Measurements from ENCODE around the gene CRX. TPM values are rescaled to one million over a fixed set of nuclear protein-coding genes. Genes with fewer than 3 reads are reported as not detected.

CRX gene
- total and polyA plus RNA-seq, 5 donors from 2014 or later = not detected

GRCh38 chr19:47824396-47824795 lies 2.7 kb downstream of the CRX start:
- Mint-ChIP-seq H3K4me1 (peaks cover 0 to 3% (median 0%) of the 10 kb centered on the region in 4 donors), H3K36me3 (no peaks in the 10 kb centered on the region), H3K27me3 (peaks cover 34% of the 10 kb centered on the region), H3K4me3 (no peak overlapping the region), H3K9me3 (peaks cover 0 to 5% (median 0%) of the 10 kb centered on the region in 7 donors), H3K27ac (no peak overlapping the region)
- Histone ChIP-seq H3K9me3 (ENCODE audit: control insufficient read depth in 2 of 2, low read length in 2 of 2) (peaks cover 0 to 3% of the 10 kb centered on the region in 2 experiments), H3K27me3 (ENCODE audit: control insufficient read depth, insufficient read depth, low read length) (peaks cover 2% of the 10 kb centered on the region), H3K36me3 (ENCODE audit: control insufficient read depth, insufficient read depth, low read length) (no peaks in the 10 kb centered on the region), H3K4me1 (ENCODE audit: control insufficient read depth, insufficient read depth, low read length, poor library complexity, severe bottlenecking) (no peaks in the 10 kb centered on the region), H3K4me3 (ENCODE audit: low read depth, low read length) (no peak overlapping the region), H3K27ac (ENCODE audit: insufficient read depth, low read length, poor library complexity, severe bottlenecking) (no peak overlapping the region)
- DNase-seq = no peak
- no peak for ATAC-seq (ENCODE audit: low read depth in 2 of 2)

- Histone ChIP-seq H3K27me3 (ENCODE audit: control insufficient read depth, insufficient read depth, low read length) (no peaks in the 10 kb centered on the region), H3K4me1 (ENCODE audit: control insufficient read depth, insufficient read depth, low read length, poor library complexity, severe bottlenecking) (no peaks in the 10 kb centered on the region), H3K36me3 (ENCODE audit: control insufficient read depth, insufficient read depth, low read length) (no peaks in the 10 kb centered on the region), H3K27ac (ENCODE audit: insufficient read depth, low read length, poor library complexity, severe bottlenecking) (no peak overlapping the region), H3K9me3 (ENCODE audit: control insufficient read depth in 2 of 2, low read length in 2 of 2) (peaks cover 0 to 3% of the 10 kb centered on the region in 2 experiments), H3K4me3 (ENCODE audit: low read depth, low read length) (no peak overlapping the region)
- Mint-ChIP-seq H3K27me3 (peaks cover 25% of the 10 kb centered on the region), H3K36me3 (no peaks in the 10 kb centered on the region), H3K9me3 (peaks cover 0 to 5% (median 0%) of the 10 kb centered on the region in 7 donors), H3K27ac (no peak overlapping the region), H3K4me1 (no peaks in the 10 kb centered on the region), H3K4me3 (no peak overlapping the region)
- DNase-seq (no peak), ATAC-seq (ENCODE audit: low read depth in 2 of 2) (no peak)
These were observed 5.1 kb downstream of the CRX start for GRCh38 chr19:47826800-47827199.

GRCh38 chr19:47832723-47833122 lies 11.0 kb downstream of the CRX start:
- no peak overlapping the region for H3K27ac ChIP-seq (ENCODE audit: insufficient read depth, low read length, poor library complexity, severe bottlenecking)
- ATAC-seq (ENCODE audit: low read depth in 2 of 2) (no peak), DNase-seq (no peak)
- H3K27me3 ChIP-seq (ENCODE audit: control insufficient read depth, insufficient read depth, low read length) = no peaks in the 10 kb centered on the region
- no peaks in the 10 kb centered on the region for H3K4me1 Mint-ChIP-seq
- H3K27me3 Mint-ChIP-seq = peaks cover 5% of the 10 kb centered on the region
- H3K4me1 ChIP-seq (ENCODE audit: control insufficient read depth, insufficient read depth, low read length, poor library complexity, severe bottlenecking) = no peaks in the 10 kb centered on the region
- H3K9me3 ChIP-seq (ENCODE audit: control insufficient read depth in 2 of 2, low read length in 2 of 2) = no peaks in the 10 kb centered on the region
- no peak overlapping the region for H3K4me3 ChIP-seq (ENCODE audit: low read depth, low read length)
- H3K36me3 Mint-ChIP-seq = no peaks in the 10 kb centered on the region
- no peak overlapping the region for H3K4me3 Mint-ChIP-seq
- no peaks in the 10 kb centered on the region for H3K36me3 ChIP-seq (ENCODE audit: control insufficient read depth, insufficient read depth, low read length)
- H3K27ac Mint-ChIP-seq = no peak overlapping the region
- H3K9me3 Mint-ChIP-seq = no peaks in the 10 kb centered on the region

GRCh38 chr19:47836038-47836437 lies 14.3 kb downstream of the CRX start:
- no peaks in the 10 kb centered on the region for H3K9me3 Mint-ChIP-seq
- no peak for DNase-seq
- Histone ChIP-seq H3K9me3 (ENCODE audit: control insufficient read depth in 2 of 2, low read length in 2 of 2) (no peaks in the 10 kb centered on the region), H3K4me1 (ENCODE audit: control insufficient read depth, insufficient read depth, low read length, poor library complexity, severe bottlenecking) (no peaks in the 10 kb centered on the region), H3K27ac (ENCODE audit: insufficient read depth, low read length, poor library complexity, severe bottlenecking) (no peak overlapping the region), H3K27me3 (ENCODE audit: control insufficient read depth, insufficient read depth, low read length) (no peaks in the 10 kb centered on the region), H3K36me3 (ENCODE audit: control insufficient read depth, insufficient read depth, low read length) (no peaks in the 10 kb centered on the region), H3K4me3 (ENCODE audit: low read depth, low read length) (no peak overlapping the region)
- no peaks in the 10 kb centered on the region for H3K4me1 Mint-ChIP-seq
- no peak overlapping the region for H3K4me3 Mint-ChIP-seq
- no peak overlapping the region for H3K27ac Mint-ChIP-seq
- no peaks in the 10 kb centered on the region for H3K27me3 Mint-ChIP-seq
- ATAC-seq (ENCODE audit: low read depth in 2 of 2) = no peak
- no peaks in the 10 kb centered on the region for H3K36me3 Mint-ChIP-seq

GRCh38 chr19:47839411-47839810 lies 17.7 kb downstream of the CRX start:
- no peaks in the 10 kb centered on the region for H3K4me1 ChIP-seq (ENCODE audit: control insufficient read depth, insufficient read depth, low read length, poor library complexity, severe bottlenecking)
- no peak overlapping the region for H3K4me3 ChIP-seq (ENCODE audit: low read depth, low read length)
- no peaks in the 10 kb centered on the region for H3K36me3 ChIP-seq (ENCODE audit: control insufficient read depth, insufficient read depth, low read length)
- no peak overlapping the region for H3K27ac Mint-ChIP-seq
- H3K9me3 ChIP-seq (ENCODE audit: control insufficient read depth in 2 of 2, low read length in 2 of 2) = no peaks in the 10 kb centered on the region
- peaks cover 10% of the 10 kb centered on the region for H3K27me3 Mint-ChIP-seq
- DNase-seq = no peak
- no peaks in the 10 kb centered on the region for H3K9me3 Mint-ChIP-seq
- no peaks in the 10 kb centered on the region for H3K36me3 Mint-ChIP-seq
- H3K4me1 Mint-ChIP-seq = peaks cover 0 to 2% (median 0%) of the 10 kb centered on the region in 4 donors
- no peak overlapping the region for H3K4me3 Mint-ChIP-seq
- ATAC-seq (ENCODE audit: low read depth in 2 of 2) = no peak
- no peaks in the 10 kb centered on the region for H3K27me3 ChIP-seq (ENCODE audit: control insufficient read depth, insufficient read depth, low read length)
- no peak overlapping the region for H3K27ac ChIP-seq (ENCODE audit: insufficient read depth, low read length, poor library complexity, severe bottlenecking)

- Mint-ChIP-seq H3K36me3 (no peaks in the 10 kb centered on the region), H3K27me3 (peaks cover 10% of the 10 kb centered on the region)
- DNase-seq = no peak
These were observed 18.2 kb downstream of the CRX start for GRCh38 chr19:47839913-47840312.

GRCh38 chr19:47842941-47843340 lies 21.2 kb downstream of the CRX start:
- Histone ChIP-seq H3K27ac (ENCODE audit: insufficient read depth, low read length, poor library complexity, severe bottlenecking) (no peak overlapping the region), H3K9me3 (ENCODE audit: control insufficient read depth in 2 of 2, low read length in 2 of 2) (no peaks in the 10 kb centered on the region), H3K27me3 (ENCODE audit: control insufficient read depth, insufficient read depth, low read length) (no peaks in the 10 kb centered on the region), H3K4me1 (ENCODE audit: control insufficient read depth, insufficient read depth, low read length, poor library complexity, severe bottlenecking) (no peaks in the 10 kb centered on the region), H3K36me3 (ENCODE audit: control insufficient read depth, insufficient read depth, low read length) (no peaks in the 10 kb centered on the region), H3K4me3 (ENCODE audit: low read depth, low read length) (no peak overlapping the region)
- Mint-ChIP-seq H3K4me1 (peaks cover 0 to 2% (median 0%) of the 10 kb centered on the region in 4 donors), H3K27me3 (peaks cover 21% of the 10 kb centered on the region), H3K36me3 (no peaks in the 10 kb centered on the region), H3K9me3 (no peaks in the 10 kb centered on the region), H3K4me3 (no peak overlapping the region), H3K27ac (no peak overlapping the region)
- ATAC-seq (ENCODE audit: low read depth in 2 of 2) (no peak), DNase-seq (no peak)

More at GRCh38 chr19:47839913-47840312, 18.2 kb downstream of the CRX start:
- Histone ChIP-seq H3K36me3 (ENCODE audit: control insufficient read depth, insufficient read depth, low read length) (no peaks in the 10 kb centered on the region), H3K4me3 (ENCODE audit: low read depth, low read length) (no peak overlapping the region), H3K27me3 (ENCODE audit: control insufficient read depth, insufficient read depth, low read length) (no peaks in the 10 kb centered on the region), H3K9me3 (ENCODE audit: control insufficient read depth in 2 of 2, low read length in 2 of 2) (no peaks in the 10 kb centered on the region), H3K4me1 (ENCODE audit: control insufficient read depth, insufficient read depth, low read length, poor library complexity, severe bottlenecking) (no peaks in the 10 kb centered on the region), H3K27ac (ENCODE audit: insufficient read depth, low read length, poor library complexity, severe bottlenecking) (no peak overlapping the region)
- no peak overlapping the region for H3K27ac Mint-ChIP-seq
- H3K4me3 Mint-ChIP-seq = no peak overlapping the region
- H3K4me1 Mint-ChIP-seq = peaks cover 0 to 2% (median 0%) of the 10 kb centered on the region in 4 donors
- ATAC-seq (ENCODE audit: low read depth in 2 of 2) = no peak
- no peaks in the 10 kb centered on the region for H3K9me3 Mint-ChIP-seq

- Histone ChIP-seq H3K4me3 (ENCODE audit: low read depth, low read length) (no peak overlapping the region), H3K27me3 (ENCODE audit: control insufficient read depth, insufficient read depth, low read length) (no peaks in the 10 kb centered on the region), H3K36me3 (ENCODE audit: control insufficient read depth, insufficient read depth, low read length) (no peaks in the 10 kb centered on the region), H3K27ac (ENCODE audit: insufficient read depth, low read length, poor library complexity, severe bottlenecking) (no peak overlapping the region), H3K9me3 (ENCODE audit: control insufficient read depth in 2 of 2, low read length in 2 of 2) (no peaks in the 10 kb centered on the region), H3K4me1 (ENCODE audit: control insufficient read depth, insufficient read depth, low read length, poor library complexity, severe bottlenecking) (no peaks in the 10 kb centered on the region)
- peaks cover 0 to 17% (median 4%) of the 10 kb centered on the region in 4 donors for H3K4me1 Mint-ChIP-seq
- peaks cover 61% of the 10 kb centered on the region for H3K27me3 Mint-ChIP-seq
- no peak overlapping the region for H3K4me3 Mint-ChIP-seq
- no peaks in the 10 kb centered on the region for H3K36me3 Mint-ChIP-seq
- DNase-seq (no peak), ATAC-seq (ENCODE audit: low read depth in 2 of 2) (no peak)
- H3K27ac Mint-ChIP-seq = no peak overlapping the region
- H3K9me3 Mint-ChIP-seq = peaks cover 0 to 3% (median 0%) of the 10 kb centered on the region in 7 donors
These were observed 26.7 kb downstream of the CRX start for GRCh38 chr19:47848425-47848822.

Measured in CD4-positive, CD25-positive, alpha-beta regulatory T cell (primary cell).